SK-N-SH treated with all-trans-retinoic acid at 6 μM for 48 hours (cell line): ENCODE data around the gene C9orf78.

Source experiments
- CSRNP3 ChIP-seq: fragments of 250-450 bp; sonication (Bioruptor Pico); IDR thresholded peaks from 2 replicates; pipeline ENCODE4 v1.5.1; 2021; ENCODE audit warnings: mild to moderate bottlenecking, moderate library complexity
- ZFP3 ChIP-seq: fragments of 250-450 bp; sonication (Bioruptor Pico); IDR thresholded peaks from 2 replicates; pipeline ENCODE4 v1.5.0; 2020; ENCODE audit warnings: mild to moderate bottlenecking, moderate library complexity

GRCh38 chr9:129874261-129875101 lies 39.4 kb upstream of the C9orf78 start:
- no peak for TF ChIP-seq ZFP3 (CRISPR knock-in tag)
- no peak for TF ChIP-seq CSRNP3 (CRISPR knock-in tag)
